ENCODE data around the gene TBCD. TPM values are rescaled to one million over a fixed set of nuclear protein-coding genes. Genes with fewer than 3 reads are reported as not detected.

The TBCD gene
- total RNA-seq (2014; rRNA removed; shearing (Covaris generic)): 13.4 and 24.7 TPM in 2 replicates

DNA sequence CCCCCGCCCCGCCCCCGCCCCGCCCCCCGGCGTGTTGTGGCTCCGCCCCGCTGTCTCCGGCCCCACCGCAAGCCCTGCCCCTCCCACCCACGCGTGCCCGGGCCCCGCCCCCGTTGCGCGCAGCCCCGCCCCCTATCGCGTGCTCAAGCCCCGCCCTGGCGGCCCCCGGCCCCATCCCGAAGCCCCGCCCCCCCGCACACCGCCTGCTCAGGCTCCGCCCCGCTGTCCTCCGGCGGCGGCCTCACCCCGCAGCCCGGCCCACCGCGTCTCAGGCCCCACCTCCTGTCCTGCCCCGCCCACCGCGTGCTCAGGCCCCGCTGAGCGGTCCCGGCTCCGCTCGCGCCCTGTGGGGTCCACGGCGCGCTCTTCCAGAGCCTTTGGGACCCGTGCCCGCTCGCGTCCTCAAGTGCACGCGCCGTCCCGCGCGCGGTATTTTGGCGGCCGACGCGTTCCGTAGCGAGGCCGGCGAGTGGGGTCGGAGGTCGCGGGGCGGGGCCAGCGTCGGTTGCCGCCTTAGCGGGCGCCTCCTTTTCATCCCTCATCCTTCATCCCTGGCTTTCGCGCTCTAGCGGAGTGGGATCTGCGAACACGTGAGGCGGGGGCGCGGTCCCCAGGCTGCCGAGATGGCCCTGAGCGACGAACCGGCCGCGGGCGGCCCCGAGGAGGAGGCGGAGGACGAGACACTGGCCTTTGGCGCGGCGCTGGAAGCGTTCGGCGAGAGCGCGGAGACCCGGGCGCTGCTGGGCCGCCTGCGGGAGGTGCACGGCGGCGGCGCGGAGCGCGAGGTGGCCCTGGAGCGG lies at the start of gene TBCD:
TBCD (plus strand) TSS at position 495 of the 800 bp plus-strand sequence; CDS start at position 624, 129 bp downstream.
- DNase-seq (ENCODE audit: low read depth): peak; percentile 79

GRCh38 chr17:82702231-82702927 lies 49.5 kb upstream of the TBCD start:
- no peak for DNase-seq (ENCODE audit: low read depth)

DNA sequence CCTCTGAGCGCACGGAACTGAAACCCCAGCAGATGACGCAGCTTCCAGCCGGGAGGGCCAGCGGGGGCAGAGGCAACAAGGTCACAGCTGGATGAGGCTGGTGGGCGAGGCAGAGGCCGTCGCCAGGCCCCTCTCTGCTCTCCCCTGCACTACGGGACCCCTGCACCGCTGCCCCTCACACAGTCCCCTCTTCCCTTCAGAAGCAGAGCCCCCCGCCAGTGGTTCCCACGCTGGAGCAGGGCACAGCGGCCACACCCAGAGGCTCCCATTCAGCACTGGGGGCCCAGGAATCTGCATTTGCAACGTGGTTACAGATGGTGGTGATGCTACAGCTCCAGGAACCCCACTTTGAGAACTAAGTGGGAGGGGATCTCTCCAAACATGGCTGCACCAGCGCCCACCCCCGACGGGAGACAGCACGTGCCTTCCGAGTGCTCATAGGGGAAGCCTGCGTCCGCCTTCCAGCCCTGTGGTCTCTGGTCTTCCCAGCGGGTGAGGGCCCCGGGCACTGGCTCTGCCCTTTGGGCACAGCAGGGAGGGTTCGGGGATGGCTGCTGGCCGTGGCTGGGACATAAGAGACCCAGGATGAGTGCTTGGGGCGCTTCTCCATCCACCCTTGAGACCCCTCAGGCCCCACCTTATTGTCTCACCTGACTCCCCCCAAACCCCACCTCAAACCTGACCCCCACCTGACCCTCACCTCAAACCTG lies 48.7 kb upstream of the TBCD start:
- no peak for DNase-seq (ENCODE audit: low read depth)

DNA sequence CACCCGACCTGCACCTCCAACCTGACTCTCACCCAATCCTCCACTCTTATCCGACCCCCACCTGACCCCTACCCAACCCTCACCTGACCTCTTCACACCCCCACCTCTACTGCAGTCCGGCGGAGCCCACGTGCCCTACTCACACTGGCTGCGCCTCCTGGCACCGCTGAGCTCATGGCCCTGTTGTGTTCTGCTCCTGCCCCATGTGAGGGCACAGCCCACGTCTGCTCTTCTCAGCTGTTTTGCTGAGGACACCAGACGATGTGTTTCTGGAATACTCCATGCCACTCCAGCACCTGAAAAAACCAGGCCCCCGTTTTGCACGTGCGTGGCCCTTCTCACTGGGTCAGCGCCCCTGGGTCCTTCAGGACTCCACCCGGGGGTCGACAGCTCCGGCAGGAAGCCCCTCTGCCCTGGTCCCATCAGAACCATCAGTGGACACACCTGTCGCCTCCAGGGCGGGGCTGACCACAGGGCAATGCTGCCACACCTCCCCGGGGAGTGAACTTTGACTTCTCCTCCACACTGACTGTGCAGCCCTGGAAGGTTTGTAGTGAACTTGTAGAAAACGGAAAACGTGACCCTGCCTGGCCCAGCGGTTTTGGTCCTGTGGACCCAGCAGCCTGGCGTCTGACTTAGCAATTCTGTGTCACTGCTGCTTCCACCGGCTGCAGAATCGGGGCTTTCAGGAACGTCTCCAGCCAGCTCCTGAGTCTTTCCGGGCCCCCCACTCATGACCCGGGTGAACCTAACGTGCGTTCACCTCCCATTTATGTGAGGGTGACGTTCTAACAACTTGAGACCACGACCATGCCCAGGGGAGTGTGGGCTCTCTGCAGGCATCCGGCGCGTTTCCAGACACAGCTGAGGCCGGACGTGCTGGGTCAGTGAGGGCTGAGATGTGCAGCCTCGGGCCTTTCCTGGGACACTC lies 47.7 kb upstream of the TBCD start:
- DNase-seq (ENCODE audit: low read depth): no peak

DNA sequence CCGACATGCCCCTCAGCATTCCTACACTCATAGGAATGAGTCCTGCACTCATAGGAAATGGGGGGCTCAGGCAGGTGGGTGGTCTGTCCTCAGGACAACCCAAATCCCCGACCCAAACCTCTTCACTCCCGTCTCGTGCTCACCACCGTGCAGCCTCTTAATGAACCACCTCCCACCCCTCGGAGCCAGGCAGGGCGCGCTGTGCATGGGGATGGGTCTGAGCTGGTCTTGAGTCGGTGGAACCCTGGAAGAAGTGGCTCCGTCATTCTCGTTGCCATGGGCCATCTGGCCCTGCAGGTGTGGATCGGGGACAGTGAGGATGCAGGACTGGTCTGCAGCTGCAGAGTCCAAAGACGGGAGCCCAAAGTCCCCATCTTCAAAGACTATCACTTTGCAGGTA lies 47.0 kb upstream of the TBCD start:
- DNase-seq (ENCODE audit: low read depth): no peak

DNA sequence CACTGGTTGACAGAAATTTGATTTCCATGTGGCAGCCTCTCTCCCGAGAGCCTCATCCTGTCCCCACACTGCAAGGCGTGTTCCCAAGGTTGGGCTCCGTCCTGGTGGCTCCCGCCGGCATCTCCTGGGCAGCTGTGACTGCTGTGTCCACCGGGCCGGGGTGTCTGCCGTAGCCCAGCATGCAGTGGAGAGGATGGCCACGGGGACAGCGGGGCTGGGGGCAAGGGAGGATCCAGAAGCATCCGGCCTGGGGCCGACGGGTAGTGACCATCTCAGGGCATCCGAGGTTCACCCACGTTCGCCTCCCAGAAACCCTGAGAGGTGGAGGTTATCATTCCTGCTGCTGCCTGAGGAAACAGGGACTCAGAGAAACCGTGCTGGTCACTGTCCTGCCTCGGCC lies 46.1 kb upstream of the TBCD start:
- DNase-seq (ENCODE audit: low read depth): no peak

DNA sequence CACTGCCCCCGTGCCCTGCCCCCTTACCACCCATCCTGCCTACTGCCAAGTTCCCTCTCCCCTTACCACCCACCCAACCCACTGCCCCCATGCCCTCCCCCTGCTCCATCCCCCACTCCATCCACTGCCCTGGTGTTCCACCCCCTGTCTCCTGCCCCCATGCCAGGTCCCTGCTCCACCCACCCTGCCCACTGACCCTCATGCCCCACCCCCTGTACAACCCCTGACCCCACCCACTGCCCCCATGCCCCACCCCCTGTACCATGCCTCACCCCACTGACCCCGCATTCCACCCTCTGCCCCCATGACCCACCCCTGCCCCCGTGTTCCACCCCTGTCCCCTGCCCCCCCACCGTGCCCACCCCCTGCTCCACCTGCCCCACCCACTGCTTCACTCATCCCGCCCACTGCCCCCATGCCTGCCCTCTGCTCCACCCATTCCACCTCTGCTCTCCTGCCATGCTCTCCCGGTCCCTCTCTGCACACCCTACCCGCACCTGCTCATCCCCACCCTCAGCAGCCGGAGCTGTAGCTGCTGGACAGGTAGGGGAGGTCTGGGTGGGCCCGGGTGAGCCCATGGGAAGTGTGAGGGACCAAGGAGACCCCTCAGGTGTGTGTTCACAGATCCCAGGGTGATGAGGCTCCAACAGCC lies 42.7 kb upstream of the TBCD start:
- DNase-seq (ENCODE audit: low read depth): no peak

- DNase-seq (ENCODE audit: low read depth): no peak
Measured at GRCh38 chr17:82709676-82710498, 42.0 kb upstream of the TBCD start.

DNA sequence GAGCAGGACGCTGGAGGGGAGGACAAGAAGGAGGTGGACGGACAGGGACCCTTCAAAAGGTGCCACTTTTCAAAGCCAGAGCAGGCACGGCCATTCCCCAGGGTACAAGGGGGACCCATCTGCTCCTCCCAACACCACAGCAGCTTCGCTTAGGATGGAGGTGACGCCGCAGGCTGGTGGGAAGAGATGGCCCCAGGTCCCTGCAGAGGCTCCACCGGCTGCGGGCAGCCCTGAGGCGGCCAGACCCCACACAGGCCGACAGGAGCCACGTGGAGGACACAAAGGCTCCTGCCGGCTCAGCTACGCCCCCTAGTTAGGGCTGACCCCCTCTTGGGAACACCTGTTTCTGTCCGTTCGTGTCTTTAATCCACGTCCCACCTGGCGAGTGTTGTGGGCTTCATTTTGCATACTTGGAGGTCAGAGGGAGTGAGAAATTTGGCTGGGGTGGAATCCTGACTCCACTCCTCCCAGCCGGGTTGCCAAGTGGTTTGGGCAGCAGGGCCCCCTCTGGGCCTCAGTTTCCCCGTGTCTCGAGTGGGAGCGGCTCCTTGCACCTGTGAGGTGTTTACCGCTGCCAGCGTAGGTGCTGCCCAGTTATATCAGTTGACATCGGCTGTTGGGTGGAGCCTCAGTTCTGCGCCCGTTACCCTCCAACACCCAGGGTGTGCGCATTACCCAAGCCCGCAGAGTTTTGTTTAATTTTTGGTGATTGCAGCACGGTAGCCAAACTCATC lies 41.2 kb upstream of the TBCD start:
- DNase-seq (ENCODE audit: low read depth): no peak

GRCh38 chr17:82713071-82713723 lies 38.7 kb upstream of the TBCD start:
- no peak for DNase-seq (ENCODE audit: low read depth)

DNA sequence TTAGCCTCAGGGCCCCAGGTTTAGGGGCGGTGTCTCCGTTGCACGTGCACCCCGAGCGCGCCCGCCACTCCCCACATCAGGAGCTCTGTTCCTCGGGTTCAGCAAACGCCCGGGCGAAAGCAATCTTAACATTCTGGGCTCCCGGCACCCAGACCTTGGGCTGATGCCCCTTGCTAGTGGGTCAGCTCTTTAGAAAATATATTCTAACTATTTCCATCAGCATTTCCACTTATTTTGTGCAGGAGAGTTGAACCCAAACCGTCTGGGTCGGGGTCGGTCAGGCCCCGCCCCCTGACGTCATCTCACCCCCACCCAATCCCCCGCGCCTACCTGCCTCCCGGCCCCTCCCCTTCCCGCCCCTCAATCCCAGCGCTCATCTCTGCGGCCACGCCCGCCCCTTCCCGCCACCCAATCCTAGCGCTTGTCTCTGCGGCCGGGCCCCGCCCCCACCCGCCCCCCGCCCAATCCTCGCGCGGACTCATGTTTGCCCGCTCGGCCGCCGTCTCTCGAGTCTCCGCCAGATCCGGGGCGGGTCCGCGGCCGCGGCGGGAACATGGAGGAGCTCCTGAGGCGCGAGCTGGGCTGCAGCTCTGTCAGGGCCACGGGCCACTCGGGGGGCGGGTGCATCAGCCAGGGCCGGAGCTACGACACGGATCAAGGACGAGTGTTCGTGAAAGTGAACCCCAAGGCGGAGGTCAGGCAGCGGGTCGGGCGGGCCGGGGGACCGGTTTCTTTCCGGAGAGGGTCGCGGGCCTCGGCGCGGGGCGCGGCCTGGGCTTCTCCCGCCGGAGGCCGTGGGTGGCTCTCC lies 35.5 kb upstream of the TBCD start, which contains the start of gene FN3KRP:
FN3KRP (plus strand) TSS at position 504 of the 808 bp plus-strand sequence; CDS start at position 554, 50 bp downstream.
- peak; percentile 91 for DNase-seq (ENCODE audit: low read depth)

DNA sequence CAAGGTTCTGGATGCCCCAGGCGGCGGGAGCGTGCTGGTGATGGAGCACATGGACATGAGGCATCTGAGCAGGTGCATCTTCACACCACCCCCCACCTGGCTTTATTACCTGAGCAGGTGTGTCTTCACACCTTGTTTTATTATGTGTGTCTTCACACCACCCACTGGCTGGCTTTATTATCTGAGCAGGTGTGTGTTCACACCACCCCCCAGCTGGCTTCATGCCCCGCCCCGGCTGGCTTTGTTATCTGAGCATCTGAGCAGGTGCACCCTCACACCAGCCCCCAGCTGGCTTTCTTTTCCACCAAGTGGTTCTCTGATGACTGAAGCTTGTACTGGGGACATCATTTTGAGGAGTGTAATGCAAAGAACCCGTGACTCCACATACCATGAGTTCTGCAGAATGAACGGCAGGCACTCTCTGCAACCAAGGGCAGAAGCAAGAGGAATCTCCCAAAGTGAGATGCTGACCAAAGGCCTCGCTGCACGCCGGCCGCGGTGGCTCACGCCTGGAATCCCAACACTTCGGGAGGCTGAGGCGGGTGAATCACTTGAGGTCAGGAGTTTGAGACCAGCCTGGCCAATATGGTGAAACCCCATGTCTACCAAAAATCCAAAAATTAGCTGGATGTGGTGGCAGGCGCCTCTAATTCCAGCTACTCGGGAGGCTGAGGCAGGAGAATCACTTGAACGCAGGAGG lies 32.7 kb upstream of the TBCD start:
- no peak for DNase-seq (ENCODE audit: low read depth)

- no peak for DNase-seq (ENCODE audit: low read depth)
Measured at GRCh38 chr17:82720204-82720603, 31.7 kb upstream of the TBCD start.

DNA sequence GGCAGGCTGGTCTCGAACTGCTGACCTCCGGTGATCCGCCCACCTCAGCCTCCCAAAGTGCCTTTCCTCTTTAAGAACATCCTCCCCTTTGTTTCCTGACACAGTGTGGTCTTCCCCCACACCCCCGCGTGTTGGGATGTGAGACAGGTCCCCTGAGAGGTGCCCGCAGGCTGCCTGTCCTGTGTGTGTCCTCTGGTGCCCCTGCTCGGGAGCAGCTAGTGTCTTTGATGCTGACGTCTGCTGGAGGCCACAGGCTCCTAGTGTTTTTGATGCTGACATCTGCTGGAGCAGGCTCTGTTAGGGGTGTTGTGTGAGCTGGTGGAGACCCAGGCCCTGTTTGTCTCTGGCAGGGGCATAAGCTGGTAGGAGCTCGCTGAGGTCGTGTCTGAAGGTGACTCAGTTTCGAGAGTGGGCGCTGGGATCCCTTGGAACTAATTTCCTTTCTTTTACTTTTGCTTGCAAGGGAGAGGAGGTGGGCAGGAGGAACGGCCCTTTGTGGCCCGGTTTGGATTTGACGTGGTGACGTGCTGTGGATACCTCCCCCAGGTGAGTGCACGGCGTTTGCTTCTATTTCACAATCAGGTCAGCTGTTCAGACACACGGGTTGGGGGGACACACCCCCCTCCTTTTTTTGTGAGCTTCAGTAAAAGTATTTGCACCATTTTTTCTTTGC lies 29.4 kb upstream of the TBCD start:
- no peak for DNase-seq (ENCODE audit: low read depth)

GRCh38 chr17:82723169-82723807 lies 28.6 kb upstream of the TBCD start:
- DNase-seq (ENCODE audit: low read depth): no peak

DNA sequence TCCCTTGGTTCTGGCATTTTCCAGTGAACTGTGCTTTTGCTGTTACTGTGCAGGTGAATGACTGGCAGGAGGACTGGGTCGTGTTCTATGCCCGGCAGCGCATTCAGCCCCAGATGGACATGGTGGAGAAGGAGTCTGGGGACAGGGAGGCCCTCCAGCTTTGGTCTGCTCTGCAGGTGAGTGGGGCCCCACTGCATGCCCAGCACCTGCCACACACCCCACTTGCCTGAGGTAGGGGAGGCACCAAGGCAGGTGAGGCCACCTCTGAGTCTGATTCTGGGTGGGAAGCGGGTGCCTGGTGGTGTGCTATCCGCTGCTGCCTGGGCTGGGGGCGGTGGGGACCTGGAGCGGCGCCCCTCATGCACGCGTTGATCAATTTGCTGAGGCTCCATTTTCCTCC lies 25.4 kb upstream of the TBCD start:
- no peak for DNase-seq (ENCODE audit: low read depth)
